GM08714 (cell line): ENCODE data around the gene PTPRN2.

Experiments used
- H3K4me3 ChIP-seq: fragments of 200-500 bp; sonication (Bioruptor generic); 2 replicates; pipeline ENCODE4 v1.5.1; 2014; ENCODE audit warnings: mild to moderate bottlenecking, low read length, inconsistent platforms
- ZNF274 ChIP-seq: IDR thresholded peaks from 2 replicates; pipeline ENCODE4 v1.6.1; 2012; ENCODE audit warnings: mild to moderate bottlenecking, low read depth, low read length

The PTPRN2 gene

GRCh38 chr7:157542068-157543021 is 1045.3 kb downstream of the PTPRN2 start:
- H3K4me3 ChIP-seq, result no peak overlapping the region
- no peak for TF ChIP-seq ZNF274

- TF ChIP-seq ZNF274, result no peak
- H3K4me3 ChIP-seq, result no peak overlapping the region
These were observed 1046.1 kb downstream of the PTPRN2 start for GRCh38 chr7:157541295-157542067.

- TF ChIP-seq ZNF274, result no peak
- no peak overlapping the region for H3K4me3 ChIP-seq
These were observed 1046.9 kb downstream of the PTPRN2 start for GRCh38 chr7:157540606-157541294.

GRCh38 chr7:157540020-157540419 is 1047.6 kb downstream of the PTPRN2 start:
- no peak overlapping the region for H3K4me3 ChIP-seq
- TF ChIP-seq ZNF274, result no peak

GRCh38 chr7:157539521-157539920 is 1048.1 kb downstream of the PTPRN2 start:
- no peak overlapping the region for H3K4me3 ChIP-seq
- no peak for TF ChIP-seq ZNF274

- no peak overlapping the region for H3K4me3 ChIP-seq
- TF ChIP-seq ZNF274, result no peak
These were observed 1048.9 kb downstream of the PTPRN2 start for GRCh38 chr7:157538735-157539134.

GRCh38 chr7:157538321-157538720 is 1049.3 kb downstream of the PTPRN2 start:
- no peak overlapping the region for H3K4me3 ChIP-seq
- no peak for TF ChIP-seq ZNF274

- TF ChIP-seq ZNF274, result no peak
- no peak overlapping the region for H3K4me3 ChIP-seq
These were observed 1050.6 kb downstream of the PTPRN2 start for GRCh38 chr7:157537056-157537455.

- H3K4me3 ChIP-seq, result no peak overlapping the region
- no peak for TF ChIP-seq ZNF274
These were observed 1055.6 kb downstream of the PTPRN2 start for GRCh38 chr7:157532068-157532467.

- no peak overlapping the region for H3K4me3 ChIP-seq
- TF ChIP-seq ZNF274, result no peak
These were observed 1057.7 kb downstream of the PTPRN2 start for GRCh38 chr7:157529768-157530560.

- TF ChIP-seq ZNF274, result no peak
These were observed 1058.8 kb downstream of the PTPRN2 start for GRCh38 chr7:157528785-157529341.

GRCh38 chr7:157527686-157528085 is 1059.9 kb downstream of the PTPRN2 start:
- H3K4me3 ChIP-seq, result no peak overlapping the region
- no peak for TF ChIP-seq ZNF274

More at GRCh38 chr7:157528785-157529341, 1058.8 kb downstream of the PTPRN2 start:
- H3K4me3 ChIP-seq, result no peak overlapping the region

- TF ChIP-seq ZNF274, result no peak
- no peak overlapping the region for H3K4me3 ChIP-seq
These were observed 1060.5 kb downstream of the PTPRN2 start for GRCh38 chr7:157526913-157527634.
